Measurements from ENCODE around the gene SRP14.

Gene SRP14

GRCh38 chr15:40067921-40068624 lies 29.1 kb upstream of the SRP14 start:
- no peak for DNase-seq

DNA sequence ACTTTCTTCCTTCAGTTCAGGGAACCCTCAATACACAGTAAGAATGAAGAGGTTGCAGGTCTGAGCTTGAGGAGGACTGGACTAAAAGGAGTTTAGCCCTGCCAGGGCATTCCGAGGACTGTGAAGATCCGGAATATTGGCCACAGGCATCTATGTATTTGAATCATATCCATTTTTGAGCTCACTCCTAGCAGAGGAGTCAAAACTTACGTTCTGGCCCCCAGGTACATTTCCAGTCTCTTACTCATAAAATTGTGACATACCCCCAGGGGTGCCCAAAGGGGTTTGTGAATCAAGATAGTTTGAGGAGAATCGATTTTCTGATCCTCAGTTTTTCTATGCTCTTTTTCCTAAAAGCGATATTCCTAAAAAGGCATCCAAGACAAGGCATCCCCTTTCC lies 27.6 kb upstream of the SRP14 start:
- DNase-seq, result no peak

GRCh38 chr15:40065166-40065565 lies 26.2 kb upstream of the SRP14 start:
- no peak for DNase-seq

GRCh38 chr15:40064231-40064894 lies 25.4 kb upstream of the SRP14 start:
- no peak for DNase-seq

DNA sequence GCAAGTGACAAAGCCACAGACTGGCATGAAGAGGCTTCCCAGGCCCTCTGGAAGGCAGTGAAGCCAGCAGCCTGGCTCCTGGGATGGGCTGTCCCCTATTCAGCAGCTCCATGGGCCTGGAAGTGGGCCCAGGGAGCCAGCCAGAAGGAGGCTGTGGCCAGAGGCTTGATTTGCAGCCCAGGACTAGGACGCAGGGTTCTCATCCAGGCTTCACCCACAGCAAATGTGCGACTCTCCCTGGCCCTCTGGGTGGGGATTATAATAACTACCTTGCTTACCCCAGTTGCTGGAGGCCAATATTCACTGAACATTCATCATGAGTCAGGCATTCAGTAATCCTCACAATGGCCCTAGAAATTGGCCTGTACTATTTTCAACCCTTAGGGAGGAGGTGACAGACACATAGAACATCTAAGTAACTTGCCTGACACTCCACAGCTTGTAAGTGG lies 24.6 kb upstream of the SRP14 start:
- DNase-seq, result no peak

GRCh38 chr15:40062816-40063562 lies 24.0 kb upstream of the SRP14 start:
- DNase-seq, result no peak

GRCh38 chr15:40061212-40061901 lies 22.4 kb upstream of the SRP14 start:
- no peak for DNase-seq

DNA sequence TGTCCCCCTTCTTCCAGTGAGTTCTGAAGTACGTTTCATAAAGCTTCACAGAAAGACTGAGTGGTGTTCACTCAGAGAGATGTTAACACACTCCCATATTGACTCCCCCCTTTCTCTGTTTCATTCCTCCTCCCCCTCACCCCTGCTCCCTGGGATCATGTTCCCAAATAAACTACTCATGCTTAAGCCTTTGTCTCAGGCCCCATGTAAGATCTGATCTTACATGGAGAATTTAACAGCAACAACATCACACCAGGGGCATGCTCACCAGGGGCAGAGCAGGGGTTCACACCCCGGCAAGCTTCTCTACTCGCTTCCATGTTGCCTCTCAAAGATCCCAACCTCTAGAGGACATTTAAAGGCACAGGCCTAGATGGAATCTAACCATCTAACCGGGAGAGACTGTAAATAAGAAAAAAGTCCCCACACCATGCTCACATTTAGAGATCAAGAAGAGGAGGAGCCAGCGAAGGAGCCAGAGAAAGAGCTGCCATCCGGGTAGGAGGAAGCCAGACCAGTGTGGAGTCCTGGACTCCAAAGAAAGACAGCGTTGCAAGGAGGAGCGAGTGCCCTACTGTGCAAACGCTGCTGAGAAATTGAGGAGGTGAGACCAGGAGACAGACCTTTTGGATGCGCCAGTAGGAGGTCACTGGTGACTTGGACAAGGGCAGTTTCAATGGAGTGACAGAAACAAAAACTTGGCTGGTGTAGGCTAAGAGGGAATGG lies 21.4 kb upstream of the SRP14 start:
- no peak for DNase-seq

DNA sequence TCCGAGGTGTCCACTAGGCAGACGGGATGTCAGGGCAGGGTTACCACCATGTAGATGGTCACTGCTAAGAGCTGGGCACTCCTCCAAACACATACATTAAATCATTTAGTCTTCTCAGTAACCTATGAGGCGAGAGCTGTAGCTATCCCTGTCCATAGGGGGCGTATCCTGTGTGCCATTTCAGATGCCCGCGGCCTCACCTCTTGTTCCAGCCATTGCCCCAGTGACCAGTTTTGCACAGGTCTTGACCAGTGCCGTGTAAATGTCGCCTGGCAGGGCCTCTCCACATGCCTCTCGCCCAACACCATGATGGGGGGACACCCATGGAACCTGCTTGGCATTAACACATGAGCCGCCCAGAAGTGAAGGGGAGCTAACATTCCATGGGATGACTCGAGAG lies 20.8 kb upstream of the SRP14 start:
- DNase-seq, result no peak

GRCh38 chr15:40058476-40059140 lies 19.6 kb upstream of the SRP14 start:
- no peak for DNase-seq

GRCh38 chr15:40055576-40056293 lies 16.8 kb upstream of the SRP14 start:
- DNase-seq, result no peak

- DNase-seq, result peak; percentile 16
These were observed 16.0 kb upstream of the SRP14 start for GRCh38 chr15:40054855-40055575.

GRCh38 chr15:40054605-40054854 lies 15.5 kb upstream of the SRP14 start:
- no peak for DNase-seq

- no peak for DNase-seq
These were observed 15.0 kb upstream of the SRP14 start for GRCh38 chr15:40053831-40054604.

- DNase-seq, result no peak
These were observed 14.3 kb upstream of the SRP14 start for GRCh38 chr15:40053079-40053830.

GRCh38 chr15:40052604-40053003 lies 13.6 kb upstream of the SRP14 start:
- no peak for DNase-seq

DNA sequence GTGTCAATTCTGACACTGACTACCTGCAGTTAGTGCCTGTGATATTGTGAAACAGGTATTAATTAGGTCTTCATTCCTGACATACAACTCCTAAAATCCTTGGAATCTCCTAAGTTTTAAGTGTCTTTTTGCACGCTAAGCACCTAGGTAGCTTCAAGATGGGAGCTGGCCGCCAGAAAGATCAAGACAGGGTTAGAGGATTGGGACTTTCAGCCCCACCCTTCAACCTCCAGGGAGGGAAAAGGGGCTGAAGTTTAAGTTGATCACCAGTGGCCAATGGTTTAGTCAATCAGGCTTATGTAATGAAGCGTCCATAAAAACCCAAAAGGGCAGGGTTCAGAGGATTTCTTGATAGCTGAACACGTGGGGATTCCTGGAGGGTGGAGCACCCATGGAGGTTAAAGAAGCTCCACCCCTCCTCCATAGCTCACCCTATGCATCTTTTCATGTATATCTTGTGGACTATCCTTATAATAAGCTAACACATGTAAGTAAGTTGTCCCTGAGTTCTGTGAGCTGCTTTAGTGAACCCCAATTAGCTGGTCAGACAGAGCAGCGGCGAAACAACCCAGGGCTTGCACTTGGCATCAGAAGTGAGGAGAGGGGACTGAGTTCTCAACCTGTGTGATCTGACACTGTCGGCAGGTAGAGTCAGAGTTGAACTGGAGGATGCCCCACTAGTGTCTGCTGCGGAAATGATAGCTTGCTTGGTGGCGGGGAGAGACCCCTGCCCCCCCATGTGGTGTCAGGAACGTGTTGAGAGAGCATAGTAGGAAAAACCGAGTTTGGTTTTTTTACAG lies 12.8 kb upstream of the SRP14 start:
- DNase-seq, result no peak

GRCh38 chr15:40050788-40051470 lies 11.9 kb upstream of the SRP14 start:
- no peak for DNase-seq

Measured in GDM1 (cell line).